ENCODE results near the gene CST9. TPM values are rescaled to one million over a fixed set of nuclear protein-coding genes. Genes with fewer than 3 reads are reported as not detected.

The CST9 gene
- total RNA-seq, 1 experiment from 2014 or later = not detected

- Mint-ChIP-seq H3K27ac (no peak overlapping the region), H3K27me3 (ENCODE audit: low read depth) (no peaks in the 10 kb centered on the region; the same call in none of the 2 replicates), H3K4me1 (peaks cover 0 to 16% of the 10 kb centered on the region in 2 experiments; a peak in 3 of 4 replicates), H3K4me3 (no peak overlapping the region), H3K36me3 (ENCODE audit: insufficient read depth in 1 of 3, low read depth in 3 of 3) (no peaks in the 10 kb centered on the region), H3K9me3 (no peaks in the 10 kb centered on the region)
- Histone ChIP-seq H3K18ac (ENCODE audit: insufficient read length, low read depth, low read length) (no peak overlapping the region), H4K8ac (replicated peaks; ENCODE audit: insufficient read length, low read depth, low read length) (no peak overlapping the region), H3T11ph (ENCODE audit: low read length) (no peak overlapping the region), H2BK12ac (ENCODE audit: insufficient read length, low read depth, low read length) (no peak overlapping the region), H2AK5ac (ENCODE audit: insufficient read length, low read length) (no peak overlapping the region), H2BK20ac (ENCODE audit: low read depth, low read length, poor library complexity, severe bottlenecking) (no peak overlapping the region), H3K23ac (ENCODE audit: insufficient read length, low read depth, low read length) (no peak overlapping the region), H4K20me1 (ENCODE audit: control insufficient read depth, insufficient read depth, insufficient read length) (no peaks in the 10 kb centered on the region), H3K23me2 (ENCODE audit: insufficient read length, low read depth, low read length, poor library complexity, severe bottlenecking) (no peaks in the 10 kb centered on the region), H3K4me2 (ENCODE audit: insufficient read depth, insufficient read length, low read length) (no peak overlapping the region), H3K4ac (ENCODE audit: low read depth, low read length) (no peak overlapping the region), H3K9me3 (ENCODE audit: control insufficient read depth, low read depth, low read length) (no peaks in the 10 kb centered on the region), H3K56ac (ENCODE audit: insufficient read length, low read depth, low read length) (no peak overlapping the region), H3K79me1 (ENCODE audit: insufficient read depth, low read depth, low read length, poor library complexity, severe bottlenecking) (no peaks in the 10 kb centered on the region), H2BK120ac (ENCODE audit: low read depth, low read length, poor library complexity, severe bottlenecking) (no peak overlapping the region), H2AFZ (ENCODE audit: low read length) (no peak overlapping the region), H3K79me2 (ENCODE audit: insufficient read depth, low read length) (no peaks in the 10 kb centered on the region), H2BK5ac (ENCODE audit: insufficient read length, low read length) (no peak overlapping the region), H4K5ac (ENCODE audit: insufficient read length, low read depth, low read length) (no peak overlapping the region), H3K4me1 (ENCODE audit: insufficient read depth, low read length) (no peaks in the 10 kb centered on the region), H3K9ac (ENCODE audit: extremely low read depth, insufficient read length, low read length) (no peak overlapping the region), H3K27ac (ENCODE audit: insufficient read length, low read depth, low read length) (no peak overlapping the region), H2BK15ac (ENCODE audit: low read depth, low read length) (no peak overlapping the region), H4K91ac (ENCODE audit: insufficient read length, low read depth, low read length) (no peak overlapping the region), H3K27me3 (ENCODE audit: insufficient read depth, low read length) (no peaks in the 10 kb centered on the region), H3K14ac (ENCODE audit: insufficient read depth, low read length) (no peak overlapping the region)
- WGBS (ENCODE audit: extremely low coverage, insufficient read length, low lambda C conversion rate) = no CpG with 5 or more reads among the region's 4 CpGs
- no peak for DNase-seq
- TF ChIP-seq CTCF (conservative IDR thresholded peaks at IDR 0.05) = no peak
Measured at GRCh38 chr20:23654717-23655116, 49.0 kb upstream of the CST9 start.
